DOHH2 (cell line): ENCODE measurements around the gene RNF167.

Source experiments
- EZH2phosphoT487 ChIP-seq: fragments of 200-600 bp; sonication (generic); IDR thresholded peaks from 2 replicates; pipeline ENCODE4 v1.6.1; 2017; ENCODE audit warnings: borderline replicate concordance, mild to moderate bottlenecking, antibody characterized with exemption, low read length, moderate library complexity, mixed read lengths
- TF ChIP-seq, protein P1 (sequence below): fragments of 200-600 bp; sonication (generic); IDR thresholded peaks from one replicate; pipeline ENCODE4 v1.5.1; 2014; ENCODE audit warnings: antibody characterized with exemption, mild to moderate bottlenecking, low read depth, low read length; ENCODE audit not compliant: poor library complexity, severe bottlenecking

DNA sequence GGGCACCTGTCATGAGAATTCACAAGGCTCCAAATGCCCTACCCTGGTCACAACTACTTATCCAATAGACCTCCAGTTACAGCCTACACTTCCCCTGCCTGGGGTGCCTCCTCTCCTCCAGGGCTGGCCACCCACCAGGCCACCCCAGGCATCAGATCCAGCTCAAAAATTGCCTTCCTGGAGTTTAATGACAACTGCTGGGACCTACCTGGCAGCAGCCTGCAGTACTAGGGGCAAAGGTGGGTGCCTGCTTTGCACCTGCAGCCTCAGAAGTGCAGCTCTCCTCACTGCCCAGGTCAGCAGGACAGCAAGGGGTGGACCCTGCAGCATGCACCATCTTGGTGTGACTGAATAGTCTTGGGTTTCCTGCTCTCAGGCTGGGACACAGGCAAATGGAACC is 4.4 kb upstream of the RNF167 start:
- TF ChIP-seq, protein P1, sequence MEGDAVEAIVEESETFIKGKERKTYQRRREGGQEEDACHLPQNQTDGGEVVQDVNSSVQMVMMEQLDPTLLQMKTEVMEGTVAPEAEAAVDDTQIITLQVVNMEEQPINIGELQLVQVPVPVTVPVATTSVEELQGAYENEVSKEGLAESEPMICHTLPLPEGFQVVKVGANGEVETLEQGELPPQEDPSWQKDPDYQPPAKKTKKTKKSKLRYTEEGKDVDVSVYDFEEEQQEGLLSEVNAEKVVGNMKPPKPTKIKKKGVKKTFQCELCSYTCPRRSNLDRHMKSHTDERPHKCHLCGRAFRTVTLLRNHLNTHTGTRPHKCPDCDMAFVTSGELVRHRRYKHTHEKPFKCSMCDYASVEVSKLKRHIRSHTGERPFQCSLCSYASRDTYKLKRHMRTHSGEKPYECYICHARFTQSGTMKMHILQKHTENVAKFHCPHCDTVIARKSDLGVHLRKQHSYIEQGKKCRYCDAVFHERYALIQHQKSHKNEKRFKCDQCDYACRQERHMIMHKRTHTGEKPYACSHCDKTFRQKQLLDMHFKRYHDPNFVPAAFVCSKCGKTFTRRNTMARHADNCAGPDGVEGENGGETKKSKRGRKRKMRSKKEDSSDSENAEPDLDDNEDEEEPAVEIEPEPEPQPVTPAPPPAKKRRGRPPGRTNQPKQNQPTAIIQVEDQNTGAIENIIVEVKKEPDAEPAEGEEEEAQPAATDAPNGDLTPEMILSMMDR: no peak
- no peak for TF ChIP-seq EZH2phosphoT487
